ENCODE results near the gene ARID3C.

DNA sequence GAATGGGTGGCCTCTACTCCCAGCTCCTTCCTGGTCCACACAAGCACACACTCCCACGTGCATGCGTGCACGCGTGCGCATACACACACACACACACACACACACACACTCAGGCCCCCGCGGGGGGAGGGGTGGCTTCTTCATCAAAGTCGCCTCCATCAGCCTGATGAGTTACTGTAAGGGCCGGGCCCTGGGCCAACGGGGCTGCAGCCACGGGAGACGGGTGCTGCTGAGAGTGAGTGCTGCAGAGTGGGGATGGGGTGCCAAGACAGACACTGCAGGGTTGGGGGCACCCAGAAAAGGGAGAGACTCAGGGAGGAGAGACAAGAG, 57.4 kb downstream of the ARID3C start:
- TF ChIP-seq, protein P1, sequence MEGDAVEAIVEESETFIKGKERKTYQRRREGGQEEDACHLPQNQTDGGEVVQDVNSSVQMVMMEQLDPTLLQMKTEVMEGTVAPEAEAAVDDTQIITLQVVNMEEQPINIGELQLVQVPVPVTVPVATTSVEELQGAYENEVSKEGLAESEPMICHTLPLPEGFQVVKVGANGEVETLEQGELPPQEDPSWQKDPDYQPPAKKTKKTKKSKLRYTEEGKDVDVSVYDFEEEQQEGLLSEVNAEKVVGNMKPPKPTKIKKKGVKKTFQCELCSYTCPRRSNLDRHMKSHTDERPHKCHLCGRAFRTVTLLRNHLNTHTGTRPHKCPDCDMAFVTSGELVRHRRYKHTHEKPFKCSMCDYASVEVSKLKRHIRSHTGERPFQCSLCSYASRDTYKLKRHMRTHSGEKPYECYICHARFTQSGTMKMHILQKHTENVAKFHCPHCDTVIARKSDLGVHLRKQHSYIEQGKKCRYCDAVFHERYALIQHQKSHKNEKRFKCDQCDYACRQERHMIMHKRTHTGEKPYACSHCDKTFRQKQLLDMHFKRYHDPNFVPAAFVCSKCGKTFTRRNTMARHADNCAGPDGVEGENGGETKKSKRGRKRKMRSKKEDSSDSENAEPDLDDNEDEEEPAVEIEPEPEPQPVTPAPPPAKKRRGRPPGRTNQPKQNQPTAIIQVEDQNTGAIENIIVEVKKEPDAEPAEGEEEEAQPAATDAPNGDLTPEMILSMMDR (IDR thresholded peaks at IDR 0.05): no peak
- no peak for TF ChIP-seq POLR2A (IDR thresholded peaks at IDR 0.05)
